ENCODE measurements around the gene AGXT.

GRCh38 chr2:240890691-240891090 is 22.1 kb downstream of the AGXT start:
- no peak for TF ChIP-seq CTCF (IDR thresholded peaks at IDR 0.05)
- TF ChIP-seq POLR2AphosphoS5 (IDR thresholded peaks at IDR 0.05; ENCODE audit: low read depth, low read length) = no peak
- TF ChIP-seq SIN3A (IDR thresholded peaks at IDR 0.05; ENCODE audit: borderline replicate concordance, insufficient read depth, low read depth, low read length) = no peak
